K562 (cell line): Measurements from ENCODE around the gene MRPL4. TPM values are rescaled to one million over a fixed set of nuclear protein-coding genes. Genes with fewer than 3 reads are reported as not detected.

Source experiments
- ATAC-seq: fragments of 200-7000 bp; cut with Tn5 transposase; 3 replicates; pipeline ENCODE4 v1.9.1; 2020; ENCODE audit warnings: moderate library complexity
- BruUV-seq: library from RNA; stranded (reverse); fragments of 400-500 nt; replicated peaks from 2 replicates; lab custom pipeline; 2021; lab: Mats Ljungman, UMichigan
- CTCF ChIA-PET: fragments of 300-600 bp; formaldehyde crosslinking; extraction: SDS; loops from one replicate; lab custom pipeline; 2021; ENCODE audit warnings: low intra/inter-chr PET ratio; lab: Yijun Ruan, JAX
- POLR2A ChIA-PET: fragments of 300-600, 350-650 bp; sonication (Branson Sonifier 250); formaldehyde crosslinking; extraction: SDS; loops from one replicate; lab custom pipeline; 2021; ENCODE audit warnings: antibody characterized with exemption, inconsistent platforms; lab: Yijun Ruan, JAX
- DNase-seq, 4 experiments: peaks; one replicate each; pipeline versions ENCODE4 v3.0.0 to v3.0.0-alpha.2; 2011 to 2018; ENCODE audit warnings: low spot score in 3 of 4, mixed read lengths in 3 of 4; ENCODE audit errors: extremely low read depth in 1 of 4
- FAIRE-seq: peaks from 2 replicates; lab custom pipeline; 2011; peaks lifted over from hg19 to GRCh38; lab: Jason Lieb, UNC
- H2AFZ ChIP-seq: 2 replicates; pipeline ENCODE4 v1.6.0; 2011; ENCODE audit warnings: low read depth, low read length, control low read depth, inconsistent platforms
- H3K27ac ChIP-seq: fragments of 200-600 bp; 3 replicates; pipeline ENCODE4 v1.8.0; 2011; ENCODE audit warnings: low read depth, mild to moderate bottlenecking, control low read depth, inconsistent platforms, low read length, moderate library complexity, mixed read lengths; ENCODE audit errors: extremely low read depth
- H3K27me3 ChIP-seq, 2 experiments: fragments of 300-600 bp in 1 of 2; 2 replicates in 1 of 2; 3 replicates in 1 of 2; pipeline versions ENCODE4 v1.6.0 to v1.8.0; 2011; ENCODE audit warnings: inconsistent platforms in 2 of 2, low read length in 2 of 2, mild to moderate bottlenecking in 1 of 2, mixed read lengths in 1 of 2, moderate library complexity in 1 of 2; ENCODE audit not compliant: control insufficient read depth in 2 of 2, insufficient read depth in 2 of 2
- H3K36me3 ChIP-seq: fragments of 300-600 bp; 3 replicates; pipeline ENCODE4 v1.8.0; 2011; ENCODE audit warnings: mild to moderate bottlenecking, low read length, inconsistent platforms; ENCODE audit not compliant: control insufficient read depth, insufficient read depth
- H3K4me1 ChIP-seq, 2 experiments: fragments of 200-600 bp in 1 of 2; replicated peaks in 1 of 2; 2 replicates in 1 of 2; 3 replicates in 1 of 2; pipeline versions ENCODE4 v1.5.1 to v1.8.0; 2011; ENCODE audit warnings: inconsistent platforms in 2 of 2, low read length in 2 of 2, mild to moderate bottlenecking in 1 of 2, mixed read lengths in 1 of 2, moderate library complexity in 1 of 2; ENCODE audit not compliant: control insufficient read depth in 2 of 2, insufficient read depth in 2 of 2
- H3K4me2 ChIP-seq: 2 replicates; pipeline ENCODE4 v1.6.1; 2011; ENCODE audit warnings: low read length, control low read depth, inconsistent platforms, mixed read lengths; ENCODE audit not compliant: insufficient read depth
- H3K4me3 ChIP-seq: fragments of 200-600 bp; sonication (generic), shearing (Covaris generic); 2 replicates; pipeline ENCODE4 v1.5.1; 2016; ENCODE audit warnings: control low read depth, inconsistent platforms
- H3K79me2 ChIP-seq: fragments of 200-600 bp; 3 replicates; pipeline ENCODE4 v1.8.0; 2011; ENCODE audit warnings: low read length, inconsistent platforms; ENCODE audit not compliant: control insufficient read depth, insufficient read depth
- H3K9ac ChIP-seq, 2 experiments: 2 replicates each; pipeline versions ENCODE4 v1.6.0 to v1.6.1; 2011; ENCODE audit warnings: low read depth in 2 of 2, low read length in 2 of 2, control low read depth in 1 of 2, inconsistent platforms in 1 of 2, mild to moderate bottlenecking in 1 of 2, mixed read lengths in 1 of 2; ENCODE audit not compliant: insufficient read depth in 1 of 2
- H3K9me1 ChIP-seq: one replicate; pipeline ENCODE4 v1.6.0; 2011; ENCODE audit warnings: inconsistent platforms, mild to moderate bottlenecking, low read length, moderate library complexity; ENCODE audit not compliant: control insufficient read depth, insufficient read depth
- H3K9me3 ChIP-seq: replicated peaks from 2 replicates; pipeline ENCODE4 v1.5.1; 2011; ENCODE audit warnings: low read depth, low read length, inconsistent platforms; ENCODE audit not compliant: control insufficient read depth, insufficient read depth
- H4K20me1 ChIP-seq: replicated peaks from 2 replicates; pipeline ENCODE4 v1.6.1; 2011; ENCODE audit warnings: low read length, inconsistent platforms, mixed read lengths; ENCODE audit not compliant: control insufficient read depth, insufficient read depth
- FOSL1 ChIP-seq: fragments of 200-800 bp; sonication (Bioruptor generic); conservative IDR thresholded peaks from 2 replicates; pipeline ENCODE4 v1.6.1; 2016; ENCODE audit warnings: missing genetic modification characterization, missing compliant biosample characterization
- RBM25 ChIP-seq: fragments of 200-400 bp; formaldehyde crosslinking; IDR thresholded peaks from 2 replicates; pipeline ENCODE4 v1.6.1; 2018; ENCODE audit warnings: low read length, low read depth, moderate library complexity; ENCODE audit not compliant: severe bottlenecking
- U2AF2 ChIP-seq: fragments of 200-400 bp; formaldehyde crosslinking; optimal IDR thresholded peaks from 2 replicates; pipeline ENCODE3; 2017; ENCODE audit warnings: low read depth, mild to moderate bottlenecking, low read length
- ZBTB26 ChIP-seq: fragments of 450-650 bp; formaldehyde crosslinking; IDR thresholded peaks from 2 replicates; pipeline ENCODE4 v1.4.0; 2022; ENCODE audit warnings: missing genetic modification characterization
- ZNF707 ChIP-seq: fragments of 250-450 bp; sonication (Bioruptor Pico); conservative IDR thresholded peaks from 2 replicates; pipeline ENCODE4 v1.8.0; 2022; ENCODE audit warnings: inconsistent platforms, mild to moderate bottlenecking, moderate library complexity
- WGBS: fragments of 100-300 bp; shearing (Covaris generic); methylation state at CpG from one replicate; pipeline ENCODE4 v1.1.6; 2016; ENCODE audit warnings: low coverage, mixed read lengths; ENCODE audit not compliant: insufficient coverage; ENCODE audit errors: missing lambda C conversion rate; 5-methylcytosine and 5-hydroxymethylcytosine counted together
- in situ Hi-C: fragments of 300-500 bp; cut with MboI; formaldehyde crosslinking; loops from 4 replicates; pipeline ENCODE4 v1.15.0; 2018; ENCODE audit warnings: inconsistent platforms, mixed read lengths
- intact Hi-C: fragments of 100-400 bp; cut with micrococcal nuclease; formaldehyde crosslinking; loops from 2 replicates; pipeline ENCODE4 v1.14.2; 2022
- polyA plus RNA-seq, 8 experiments: library from polyadenylated mRNA; depleted of rRNA in 4 of 8; stranded (reverse) in 5 of 8; unstranded in 3 of 8; fragments of >200 nt; fragmentation: Nextera tagmentation in 2 of 8; fragmentation: Illumina TruSeq in 1 of 8; extraction: Ambion mirVana in 2 of 8; extraction: Trizol in 1 of 8; gene quantifications; 2 replicates each; pipeline versions ENCODE4 v1.2.1 to v1.2.3, GENCODE V29; 2011 to 2014; ENCODE audit warnings: inconsistent platforms in 1 of 8, missing spikeins in 1 of 8
- total RNA-seq, 7 experiments: library from RNA; depleted of rRNA in 6 of 7; stranded (reverse); fragments of >200 nt in 6 of 7; fragmentation: Illumina TruSeq in 2 of 7; extraction: Trizol in 2 of 7; gene quantifications; 2 replicates each; pipeline versions ENCODE4 v1.2.1 to v1.2.3, GENCODE V29; 2011 to 2021; ENCODE audit warnings: low replicate concordance in 1 of 7

Gene MRPL4
- total and polyA plus RNA-seq, 9 of the 15 experiments (the other 6 are each of a cell fraction or from before 2014, with no cell fraction given), result 1.4 to 239 (median 64.9) TPM

- TF ChIP-seq ZBTB26 (CRISPR knock-in tag), result no peak
- no peak for TF ChIP-seq FOSL1 (tag)
- TF ChIP-seq, all 486 proteins: peak for 0
Observed at GRCh38 chr19:10254244-10254643, 2.2 kb downstream of the MRPL4 start (continued).

- Histone ChIP-seq H2AFZ (no peak overlapping the region), H3K79me2 (peaks cover 28% of the 10 kb centered on the region), H4K20me1 (no peaks in the 10 kb centered on the region; the same call in 1 of the 2 replicates), H3K27me3 (no peaks in the 10 kb centered on the region), H3K9me3 (no peaks in the 10 kb centered on the region), H3K4me2 (no peak overlapping the region), H3K4me1 (peaks cover 9 to 61% of the 10 kb centered on the region in 2 experiments; a peak in 4 of 5 replicates), H3K4me3 (no peak overlapping the region), H3K27ac (no peak overlapping the region), H3K9ac (no peak overlapping the region; a peak in 1 of 4 replicates), H3K9me1 (no peaks in the 10 kb centered on the region), H3K36me3 (peaks cover 60% of the 10 kb centered on the region)
- intact Hi-C loops, result no loop called here
- CTCF ChIA-PET, result interaction anchor here (0.7 kb wide), 1 partner anchor 381 kb away, joined by 3 read pairs; no protein-coding TSS in a partner anchor
- 96% methylated on average over 2 of the region's 2 CpGs for WGBS
- ATAC-seq (no peak), FAIRE-seq (no peak), DNase-seq (no peak)
- POLR2A ChIA-PET, result no interaction called here
- TSS peak; percentile 13 for BruUV-seq
- in situ Hi-C loops, result no loop called here
- TF ChIP-seq RBM25 (peak; percentile 80), ZNF707 (CRISPR knock-in tag) (no peak), U2AF2 (no peak)
Observed at GRCh38 chr19:10255358-10255757, 3.3 kb downstream of the MRPL4 start.
